Measurements from ENCODE around the gene MACROH2A2. TPM values are rescaled to one million over a fixed set of nuclear protein-coding genes. Genes with fewer than 3 reads are reported as not detected.

Gene MACROH2A2
- total and polyA plus RNA-seq, 2 of the 13 experiments (the other 11 are each of a cell fraction or from before 2014, with no cell fraction given), result 9.8 to 43.1 TPM

GRCh38 chr10:70052462-70053217 is at the start of gene MACROH2A2 (continued):
- TF ChIP-seq SOX13 (IDR thresholded peaks at IDR 0.05) (no peak), SOX13 (CRISPR knock-in tag; conservative IDR thresholded peaks at IDR 0.05 in 1 of 2, IDR thresholded peaks at IDR 0.05 in 1 of 2) (peak in 1 of 2 experiments; percentile 7; a peak in 1 of 4 replicates), CHCHD3 (CRISPR knock-in tag; IDR thresholded peaks at IDR 0.05) (no peak), MAFF (IDR thresholded peaks at IDR 0.05; ENCODE audit: low read depth, low read length) (no peak), NFKBIZ (CRISPR knock-in tag; IDR thresholded peaks at IDR 0.05) (no peak), ATF4 (CRISPR knock-in tag; IDR thresholded peaks at IDR 0.05) (no peak), ZNF160 (CRISPR knock-in tag; IDR thresholded peaks at IDR 0.05) (0 out of 2 replicates have a peak, but pooled peaks have one; percentile 26), HDAC2 (CRISPR knock-in tag; IDR thresholded peaks at IDR 0.05) (no peak), ZSCAN31 (CRISPR knock-in tag; IDR thresholded peaks at IDR 0.05; ENCODE audit: low read depth) (no peak), ZNF597 (CRISPR knock-in tag; IDR thresholded peaks at IDR 0.05) (no peak), ZNF136 (CRISPR knock-in tag; IDR thresholded peaks at IDR 0.05; ENCODE audit: low read depth) (peak; percentile 47; the same call in 1 of the 2 replicates), PATZ1 (CRISPR knock-in tag; IDR thresholded peaks at IDR 0.05) (peak; percentile 61; the same call in 1 of the 2 replicates), ZMYM4 (CRISPR knock-in tag; IDR thresholded peaks at IDR 0.05) (0 out of 2 replicates have a peak, but pooled peaks have one; percentile 22), SIN3A (IDR thresholded peaks at IDR 0.05; ENCODE audit: borderline replicate concordance, low read depth, low read length) (no peak), ZNF704 (CRISPR knock-in tag; IDR thresholded peaks at IDR 0.05; ENCODE audit: borderline replicate concordance) (no peak)
- TF ChIP-seq, protein P1, sequence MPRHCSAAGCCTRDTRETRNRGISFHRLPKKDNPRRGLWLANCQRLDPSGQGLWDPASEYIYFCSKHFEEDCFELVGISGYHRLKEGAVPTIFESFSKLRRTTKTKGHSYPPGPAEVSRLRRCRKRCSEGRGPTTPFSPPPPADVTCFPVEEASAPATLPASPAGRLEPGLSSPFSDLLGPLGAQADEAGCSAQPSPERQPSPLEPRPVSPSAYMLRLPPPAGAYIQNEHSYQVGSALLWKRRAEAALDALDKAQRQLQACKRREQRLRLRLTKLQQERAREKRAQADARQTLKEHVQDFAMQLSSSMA (CRISPR knock-in tag; IDR thresholded peaks at IDR 0.05), result no peak
- TF ChIP-seq, protein P2, sequence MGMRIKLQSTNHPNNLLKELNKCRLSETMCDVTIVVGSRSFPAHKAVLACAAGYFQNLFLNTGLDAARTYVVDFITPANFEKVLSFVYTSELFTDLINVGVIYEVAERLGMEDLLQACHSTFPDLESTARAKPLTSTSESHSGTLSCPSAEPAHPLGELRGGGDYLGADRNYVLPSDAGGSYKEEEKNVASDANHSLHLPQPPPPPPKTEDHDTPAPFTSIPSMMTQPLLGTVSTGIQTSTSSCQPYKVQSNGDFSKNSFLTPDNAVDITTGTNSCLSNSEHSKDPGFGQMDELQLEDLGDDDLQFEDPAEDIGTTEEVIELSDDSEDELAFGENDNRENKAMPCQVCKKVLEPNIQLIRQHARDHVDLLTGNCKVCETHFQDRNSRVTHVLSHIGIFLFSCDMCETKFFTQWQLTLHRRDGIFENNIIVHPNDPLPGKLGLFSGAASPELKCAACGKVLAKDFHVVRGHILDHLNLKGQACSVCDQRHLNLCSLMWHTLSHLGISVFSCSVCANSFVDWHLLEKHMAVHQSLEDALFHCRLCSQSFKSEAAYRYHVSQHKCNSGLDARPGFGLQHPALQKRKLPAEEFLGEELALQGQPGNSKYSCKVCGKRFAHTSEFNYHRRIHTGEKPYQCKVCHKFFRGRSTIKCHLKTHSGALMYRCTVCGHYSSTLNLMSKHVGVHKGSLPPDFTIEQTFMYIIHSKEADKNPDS (CRISPR knock-in tag; IDR thresholded peaks at IDR 0.05), result no peak
- TF ChIP-seq, protein P3, sequence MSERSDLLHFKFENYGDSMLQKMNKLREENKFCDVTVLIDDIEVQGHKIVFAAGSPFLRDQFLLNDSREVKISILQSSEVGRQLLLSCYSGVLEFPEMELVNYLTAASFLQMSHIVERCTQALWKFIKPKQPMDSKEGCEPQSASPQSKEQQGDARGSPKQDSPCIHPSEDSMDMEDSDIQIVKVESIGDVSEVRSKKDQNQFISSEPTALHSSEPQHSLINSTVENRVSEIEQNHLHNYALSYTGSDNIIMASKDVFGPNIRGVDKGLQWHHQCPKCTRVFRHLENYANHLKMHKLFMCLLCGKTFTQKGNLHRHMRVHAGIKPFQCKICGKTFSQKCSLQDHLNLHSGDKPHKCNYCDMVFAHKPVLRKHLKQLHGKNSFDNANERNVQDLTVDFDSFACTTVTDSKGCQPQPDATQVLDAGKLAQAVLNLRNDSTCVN (CRISPR knock-in tag; IDR thresholded peaks at IDR 0.05; ENCODE audit: borderline replicate concordance), result no peak; the same call in 1 of the 2 replicates
